Osteoblast (primary cell): ENCODE measurements around the gene SHISA5. TPM values are rescaled to one million over a fixed set of nuclear protein-coding genes. Genes with fewer than 3 reads are reported as not detected.

Experiments used
- DNase-seq: peaks from one replicate; pipeline ENCODE4 v3.0.0; 2011; ENCODE audit warnings: low spot score, mixed read lengths; ENCODE audit not compliant: insufficient read length; ENCODE audit errors: missing footprints
- H2AFZ ChIP-seq: 2 replicates; pipeline ENCODE4 v1.6.0; 2011; ENCODE audit warnings: mild to moderate bottlenecking, low read length
- H3K27ac ChIP-seq: 2 replicates; pipeline ENCODE4 v1.5.1; 2011; ENCODE audit warnings: mild to moderate bottlenecking, low read depth, low read length, moderate library complexity
- H3K27me3 ChIP-seq: 2 replicates; pipeline ENCODE4 v1.6.0; 2012; ENCODE audit warnings: mild to moderate bottlenecking, control low read depth, inconsistent platforms, low read length, moderate library complexity; ENCODE audit not compliant: insufficient read depth
- H3K36me3 ChIP-seq: 2 replicates; pipeline ENCODE4 v1.5.1; 2011; ENCODE audit warnings: mild to moderate bottlenecking, low read length, control low read depth, moderate library complexity; ENCODE audit not compliant: insufficient read depth
- H3K4me1 ChIP-seq: 2 replicates; pipeline ENCODE4 v1.5.1; 2011; ENCODE audit warnings: mild to moderate bottlenecking, low read length, control low read depth, moderate library complexity; ENCODE audit not compliant: insufficient read depth
- H3K4me2 ChIP-seq: 2 replicates; pipeline ENCODE4 v1.6.0; 2011; ENCODE audit warnings: mild to moderate bottlenecking, low read length; ENCODE audit not compliant: insufficient read depth
- H3K4me3 ChIP-seq: fragments of 200-600 bp; sonication (generic); 3 replicates; pipeline ENCODE4 v1.5.1; 2012; ENCODE audit warnings: mild to moderate bottlenecking, low read length, inconsistent platforms; ENCODE audit not compliant: insufficient read depth
- H3K79me2 ChIP-seq: 2 replicates; pipeline ENCODE4 v1.6.0; 2012; ENCODE audit warnings: mild to moderate bottlenecking, low read length, control low read depth, inconsistent platforms; ENCODE audit not compliant: insufficient read depth
- H3K9me3 ChIP-seq: 2 replicates; pipeline ENCODE4 v1.5.1; 2011; ENCODE audit warnings: low read depth, low read length, control low read depth
- H4K20me1 ChIP-seq: 2 replicates; pipeline ENCODE4 v1.6.0; 2012; ENCODE audit warnings: mild to moderate bottlenecking, low read length, control low read depth; ENCODE audit not compliant: insufficient read depth
- total RNA-seq: library from RNA; depleted of rRNA; stranded (reverse); fragments of >200 nt; gene quantifications from 2 replicates; pipeline ENCODE4 v1.2.3, GENCODE V29; 2012
- TF ChIP-seq, protein P1 (sequence below): IDR thresholded peaks from 2 replicates; pipeline ENCODE4 v1.5.1; 2011; ENCODE audit warnings: mild to moderate bottlenecking, low read depth, low read length, moderate library complexity; ENCODE audit errors: extremely low read depth

The SHISA5 gene
- total RNA-seq, 1 donor = 105 TPM

DNA sequence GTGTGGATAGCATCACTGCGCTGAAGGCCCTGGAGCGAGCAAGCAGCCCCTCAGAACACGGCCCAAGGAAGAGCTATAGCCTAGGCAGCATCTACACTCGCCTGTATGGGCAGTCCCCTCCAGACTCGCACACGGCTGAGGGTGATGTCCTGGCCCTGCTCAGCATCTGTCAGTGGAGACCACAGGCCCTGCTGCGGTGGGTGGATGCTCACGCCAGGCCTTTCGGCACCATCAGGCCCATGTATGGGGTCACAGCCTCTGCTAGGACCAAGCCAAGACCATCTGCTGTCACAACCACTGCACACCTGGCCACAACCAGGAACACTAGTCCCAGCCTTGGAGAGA is 36.9 kb downstream of the SHISA5 start:
- Histone ChIP-seq H3K36me3 (peaks cover 27% of the 10 kb centered on the region), H3K9me3 (no peaks in the 10 kb centered on the region), H3K4me2 (peak overlapping the region; percentile 93), H3K79me2 (peaks cover 57% of the 10 kb centered on the region), H3K4me3 (peak overlapping the region; percentile 78), H3K4me1 (peaks cover 33% of the 10 kb centered on the region), H2AFZ (no peak overlapping the region), H3K27me3 (no peaks in the 10 kb centered on the region), H4K20me1 (peaks cover 4% of the 10 kb centered on the region), H3K27ac (peak overlapping the region; percentile 100)
- TF ChIP-seq, protein P1, sequence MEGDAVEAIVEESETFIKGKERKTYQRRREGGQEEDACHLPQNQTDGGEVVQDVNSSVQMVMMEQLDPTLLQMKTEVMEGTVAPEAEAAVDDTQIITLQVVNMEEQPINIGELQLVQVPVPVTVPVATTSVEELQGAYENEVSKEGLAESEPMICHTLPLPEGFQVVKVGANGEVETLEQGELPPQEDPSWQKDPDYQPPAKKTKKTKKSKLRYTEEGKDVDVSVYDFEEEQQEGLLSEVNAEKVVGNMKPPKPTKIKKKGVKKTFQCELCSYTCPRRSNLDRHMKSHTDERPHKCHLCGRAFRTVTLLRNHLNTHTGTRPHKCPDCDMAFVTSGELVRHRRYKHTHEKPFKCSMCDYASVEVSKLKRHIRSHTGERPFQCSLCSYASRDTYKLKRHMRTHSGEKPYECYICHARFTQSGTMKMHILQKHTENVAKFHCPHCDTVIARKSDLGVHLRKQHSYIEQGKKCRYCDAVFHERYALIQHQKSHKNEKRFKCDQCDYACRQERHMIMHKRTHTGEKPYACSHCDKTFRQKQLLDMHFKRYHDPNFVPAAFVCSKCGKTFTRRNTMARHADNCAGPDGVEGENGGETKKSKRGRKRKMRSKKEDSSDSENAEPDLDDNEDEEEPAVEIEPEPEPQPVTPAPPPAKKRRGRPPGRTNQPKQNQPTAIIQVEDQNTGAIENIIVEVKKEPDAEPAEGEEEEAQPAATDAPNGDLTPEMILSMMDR = no peak
- DNase-seq = peak; percentile 21

DNA sequence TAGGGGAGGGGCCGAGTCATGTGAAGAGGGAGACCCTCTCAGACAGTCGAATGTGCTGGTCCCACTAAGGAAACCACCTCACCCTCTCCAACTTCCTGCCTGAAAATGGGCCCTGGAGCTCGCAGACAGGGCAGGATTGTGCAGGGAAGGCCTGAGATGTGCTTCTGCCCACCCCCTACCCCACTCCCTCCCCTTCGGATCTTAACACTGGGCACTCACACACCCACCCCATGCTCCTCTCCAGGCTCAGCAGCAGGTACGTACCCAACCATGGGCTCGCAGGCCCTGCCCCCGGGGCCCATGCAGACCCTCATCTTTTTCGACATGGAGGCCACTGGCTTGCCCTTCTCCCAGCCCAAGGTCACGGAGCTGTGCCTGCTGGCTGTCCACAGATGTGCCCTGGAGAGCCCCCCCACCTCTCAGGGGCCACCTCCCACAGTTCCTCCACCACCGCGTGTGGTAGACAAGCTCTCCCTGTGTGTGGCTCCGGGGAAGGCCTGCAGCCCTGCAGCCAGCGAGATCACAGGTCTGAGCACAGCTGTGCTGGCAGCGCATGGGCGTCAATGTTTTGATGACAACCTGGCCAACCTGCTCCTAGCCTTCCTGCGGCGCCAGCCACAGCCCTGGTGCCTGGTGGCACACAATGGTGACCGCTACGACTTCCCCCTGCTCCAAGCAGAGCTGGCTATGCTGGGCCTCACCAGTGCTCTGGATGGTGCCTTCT is 37.4 kb downstream of the SHISA5 start:
- H3K36me3 ChIP-seq = peaks cover 27% of the 10 kb centered on the region
- H4K20me1 ChIP-seq = peaks cover 4% of the 10 kb centered on the region
- peaks cover 52% of the 10 kb centered on the region for H3K79me2 ChIP-seq
- H3K4me2 ChIP-seq = peak overlapping the region; percentile 93
- H3K27ac ChIP-seq = peak overlapping the region; percentile 100
- TF ChIP-seq, protein P1 = no peak
- H3K4me3 ChIP-seq = peak overlapping the region; percentile 78
- no peaks in the 10 kb centered on the region for H3K9me3 ChIP-seq
- H3K4me1 ChIP-seq = peaks cover 28% of the 10 kb centered on the region
- peak overlapping the region; percentile 62 for H2AFZ ChIP-seq
- DNase-seq = peak; percentile 72
- no peaks in the 10 kb centered on the region for H3K27me3 ChIP-seq

DNA sequence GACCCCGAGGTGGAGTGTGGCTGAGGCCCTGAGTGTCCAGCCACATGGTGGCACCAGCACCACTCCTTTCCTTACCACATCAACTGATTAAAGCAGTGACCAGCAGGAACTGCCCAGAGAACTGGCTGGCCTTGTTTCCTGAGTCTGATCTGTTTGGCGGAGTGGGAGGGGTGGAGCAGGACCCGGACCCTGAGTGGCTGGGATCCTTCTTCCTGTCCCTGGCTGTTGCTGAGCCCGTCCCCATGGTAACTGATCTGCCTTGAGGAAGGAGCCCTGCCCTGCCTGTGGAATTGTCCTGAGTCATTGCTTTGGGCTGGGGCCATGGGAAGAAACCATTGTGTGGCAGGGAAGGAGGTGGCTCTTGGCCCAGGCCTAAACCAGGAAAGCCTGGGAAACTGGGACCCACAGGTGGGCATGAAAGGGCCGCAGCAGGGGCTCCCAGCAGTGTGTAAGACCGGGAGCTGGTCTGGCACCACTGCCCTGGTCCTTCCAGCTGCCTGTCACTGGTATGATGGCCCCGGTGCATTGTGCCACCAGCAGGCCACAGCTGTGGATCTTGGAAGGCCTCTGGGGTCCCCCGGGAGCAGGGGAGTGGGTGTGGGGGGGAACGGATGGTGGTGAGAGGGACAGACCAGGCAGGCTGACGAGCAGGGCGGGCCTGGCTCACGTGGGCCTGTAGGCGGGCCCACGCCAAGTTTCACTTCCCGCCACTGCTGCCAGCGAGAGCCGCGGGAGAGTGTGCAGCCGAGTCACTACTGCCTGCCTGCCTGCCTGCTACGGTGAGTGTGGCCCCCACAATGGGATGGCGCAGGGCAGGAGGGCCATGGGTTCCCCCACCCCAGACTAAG is 38.2 kb downstream of the SHISA5 start:
- H3K36me3 ChIP-seq = peaks cover 35% of the 10 kb centered on the region
- H2AFZ ChIP-seq = peak overlapping the region; percentile 80
- peaks cover 45% of the 10 kb centered on the region for H3K79me2 ChIP-seq
- H3K27me3 ChIP-seq = no peaks in the 10 kb centered on the region
- no peaks in the 10 kb centered on the region for H3K9me3 ChIP-seq
- DNase-seq = peak; percentile 100
- TF ChIP-seq, protein P1 = peak; percentile 80
- H3K27ac ChIP-seq = peak overlapping the region; percentile 100
- peaks cover 27% of the 10 kb centered on the region for H3K4me1 ChIP-seq
- H3K4me2 ChIP-seq = peak overlapping the region; percentile 93
- H4K20me1 ChIP-seq = peaks cover 4% of the 10 kb centered on the region
- peak overlapping the region; percentile 78 for H3K4me3 ChIP-seq

DNA sequence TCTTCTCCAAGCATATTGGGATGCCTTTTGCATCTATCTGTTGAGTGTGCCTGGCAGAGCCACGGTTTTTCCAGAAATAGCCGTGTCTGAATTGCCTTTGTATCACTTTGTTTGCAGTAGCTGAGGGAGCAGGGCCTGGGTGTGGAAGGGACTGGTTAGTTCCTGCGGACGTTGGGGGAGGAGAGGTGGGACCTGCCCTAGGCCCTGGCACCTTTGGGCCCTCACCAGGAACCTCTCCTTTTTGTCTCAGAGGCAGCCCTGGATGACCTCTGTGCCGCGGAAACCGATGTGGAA is 38.8 kb downstream of the SHISA5 start:
- peaks cover 4% of the 10 kb centered on the region for H4K20me1 ChIP-seq
- no peak for DNase-seq
- peak overlapping the region; percentile 23 for H3K4me2 ChIP-seq
- no peaks in the 10 kb centered on the region for H3K27me3 ChIP-seq
- H3K4me1 ChIP-seq = peaks cover 27% of the 10 kb centered on the region
- no peak overlapping the region for H3K4me3 ChIP-seq
- TF ChIP-seq, protein P1 = no peak
- no peaks in the 10 kb centered on the region for H3K9me3 ChIP-seq
- peaks cover 39% of the 10 kb centered on the region for H3K79me2 ChIP-seq
- peaks cover 40% of the 10 kb centered on the region for H3K36me3 ChIP-seq
- H3K27ac ChIP-seq = peak overlapping the region; percentile 100
- peak overlapping the region; percentile 58 for H2AFZ ChIP-seq
